Right atrium auricular region (tissue), 2 donors: ENCODE results near the gene CRYZ. TPM values are rescaled to one million over a fixed set of nuclear protein-coding genes. Genes with fewer than 3 reads are reported as not detected.

ENCODE experiments used
- DNase-seq: peaks from one replicate; pipeline ENCODE4 v3.0.0-alpha.2; 2019; ENCODE audit warnings: low spot score
- H3K27ac ChIP-seq, 2 donors: fragments of 200-600 bp; sonication (generic); 1 replicate in 1 of 2; 2 replicates in 1 of 2; pipeline ENCODE4 v1.5.1; 2016 to 2019
- H3K27me3 ChIP-seq, 2 donors: fragments of 200-600 bp; sonication (generic); one replicate each; pipeline versions ENCODE4 v1.5.1 to v1.6.0; 2017 to 2019
- H3K36me3 ChIP-seq: fragments of 200-600 bp; sonication (generic); one replicate; pipeline ENCODE4 v1.5.1; 2016
- H3K4me1 ChIP-seq, 2 donors: fragments of 200-600 bp; sonication (generic); one replicate each; pipeline versions ENCODE4 v1.5.1 to v1.6.0; 2017 to 2019
- H3K4me3 ChIP-seq, 2 donors: fragments of 200-600 bp; sonication (generic); 1 replicate in 1 of 2; 2 replicates in 1 of 2; pipeline ENCODE4 v1.5.1; 2017 to 2019; ENCODE audit warnings: mild to moderate bottlenecking in 1 of 2, moderate library complexity in 1 of 2
- H3K9me3 ChIP-seq, 2 donors: fragments of 200-600 bp; sonication (generic); one replicate each; pipeline ENCODE4 v1.5.1; 2019
- total RNA-seq, 2 donors: library from RNA; depleted of rRNA; stranded (reverse); fragments of >200 nt; gene quantifications; one replicate each; pipeline ENCODE4 v1.1.0, GENCODE V29; 2016
- TF ChIP-seq, protein P1 (sequence below), 2 donors: fragments of 200-600 bp; sonication (generic); IDR thresholded peaks; one replicate each; pipeline ENCODE4 v1.5.1; 2019; ENCODE audit warnings: antibody characterized with exemption in 2 of 2

CRYZ gene
- total RNA-seq, 2 donors from 2014 or later, result 30.5 to 39.8 TPM

DNA sequence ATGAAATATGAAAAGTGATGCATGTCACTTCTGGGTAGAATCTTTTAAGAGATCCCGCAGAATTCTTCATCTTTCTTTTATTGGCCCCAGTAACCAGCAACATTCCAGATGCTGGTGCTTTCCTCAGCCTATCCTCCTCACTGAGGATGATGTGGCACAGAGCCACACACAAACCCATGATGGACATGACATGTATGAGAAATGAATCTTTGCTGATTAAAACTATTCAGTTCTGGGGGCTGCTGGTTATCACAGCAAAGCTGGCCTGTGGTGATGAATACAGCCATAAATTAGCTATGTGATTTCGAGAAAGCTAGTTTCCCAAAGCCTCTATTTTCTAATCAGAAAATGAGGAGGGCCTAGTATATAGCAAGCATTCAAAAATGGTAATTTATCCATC lies 51.0 kb downstream of the CRYZ start:
- no peak overlapping the region for H3K27ac ChIP-seq
- H3K4me3 ChIP-seq, result no peak overlapping the region
- TF ChIP-seq, protein P1, sequence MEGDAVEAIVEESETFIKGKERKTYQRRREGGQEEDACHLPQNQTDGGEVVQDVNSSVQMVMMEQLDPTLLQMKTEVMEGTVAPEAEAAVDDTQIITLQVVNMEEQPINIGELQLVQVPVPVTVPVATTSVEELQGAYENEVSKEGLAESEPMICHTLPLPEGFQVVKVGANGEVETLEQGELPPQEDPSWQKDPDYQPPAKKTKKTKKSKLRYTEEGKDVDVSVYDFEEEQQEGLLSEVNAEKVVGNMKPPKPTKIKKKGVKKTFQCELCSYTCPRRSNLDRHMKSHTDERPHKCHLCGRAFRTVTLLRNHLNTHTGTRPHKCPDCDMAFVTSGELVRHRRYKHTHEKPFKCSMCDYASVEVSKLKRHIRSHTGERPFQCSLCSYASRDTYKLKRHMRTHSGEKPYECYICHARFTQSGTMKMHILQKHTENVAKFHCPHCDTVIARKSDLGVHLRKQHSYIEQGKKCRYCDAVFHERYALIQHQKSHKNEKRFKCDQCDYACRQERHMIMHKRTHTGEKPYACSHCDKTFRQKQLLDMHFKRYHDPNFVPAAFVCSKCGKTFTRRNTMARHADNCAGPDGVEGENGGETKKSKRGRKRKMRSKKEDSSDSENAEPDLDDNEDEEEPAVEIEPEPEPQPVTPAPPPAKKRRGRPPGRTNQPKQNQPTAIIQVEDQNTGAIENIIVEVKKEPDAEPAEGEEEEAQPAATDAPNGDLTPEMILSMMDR (IDR thresholded peaks at IDR 0.05), result no peak
- H3K4me1 ChIP-seq, result no peaks in the 10 kb centered on the region
- no peaks in the 10 kb centered on the region for H3K27me3 ChIP-seq
- H3K9me3 ChIP-seq, result no peaks in the 10 kb centered on the region
- no peaks in the 10 kb centered on the region for H3K36me3 ChIP-seq
- DNase-seq, result no peak

DNA sequence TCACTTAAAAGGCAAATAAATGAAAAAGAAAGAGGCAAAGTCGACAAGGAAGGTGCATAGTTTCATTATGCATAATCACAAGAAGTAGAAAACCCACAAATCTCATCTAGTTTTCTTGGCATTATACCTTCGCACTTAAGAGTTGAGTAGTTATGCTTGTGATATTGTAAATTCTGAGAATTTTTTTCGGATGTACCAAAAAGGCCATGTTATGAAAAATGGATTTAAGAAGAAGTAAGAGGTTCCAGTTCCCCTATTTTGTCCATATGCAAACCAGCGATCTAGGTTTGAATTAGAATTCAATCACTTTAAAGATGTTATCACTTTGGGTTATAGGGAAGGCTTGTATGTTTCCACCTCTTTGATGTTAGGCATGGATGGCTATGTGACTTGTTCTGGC lies 51.4 kb downstream of the CRYZ start:
- TF ChIP-seq, protein P1 (IDR thresholded peaks at IDR 0.05), result no peak
- Histone ChIP-seq H3K4me3 (no peak overlapping the region), H3K36me3 (no peaks in the 10 kb centered on the region), H3K27ac (no peak overlapping the region), H3K9me3 (no peaks in the 10 kb centered on the region), H3K4me1 (no peaks in the 10 kb centered on the region), H3K27me3 (no peaks in the 10 kb centered on the region)
- no peak for DNase-seq

DNA sequence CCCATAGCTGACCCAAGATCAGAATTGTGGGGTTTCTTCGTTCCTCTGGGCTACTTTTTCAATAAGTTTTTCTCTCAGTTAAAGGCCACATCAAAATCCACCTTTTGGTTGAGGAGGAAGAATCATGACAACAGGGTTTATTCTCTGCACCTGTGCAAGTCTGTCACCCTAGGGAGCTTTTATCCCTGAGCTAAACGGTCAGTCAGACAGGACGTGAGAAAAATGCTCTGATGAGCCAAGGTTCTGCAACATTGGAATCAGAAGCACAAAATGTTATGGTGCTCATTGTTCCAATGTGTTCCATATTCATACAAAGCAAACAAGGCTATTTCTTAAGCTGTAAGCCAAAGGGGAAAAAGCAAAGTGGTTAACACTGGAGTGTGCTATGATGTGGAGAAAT lies 51.8 kb downstream of the CRYZ start:
- Histone ChIP-seq H3K36me3 (no peaks in the 10 kb centered on the region), H3K4me3 (no peak overlapping the region), H3K9me3 (no peaks in the 10 kb centered on the region), H3K27me3 (no peaks in the 10 kb centered on the region), H3K27ac (no peak overlapping the region), H3K4me1 (no peaks in the 10 kb centered on the region)
- TF ChIP-seq, protein P1 (IDR thresholded peaks at IDR 0.05), result no peak
- no peak for DNase-seq

DNA sequence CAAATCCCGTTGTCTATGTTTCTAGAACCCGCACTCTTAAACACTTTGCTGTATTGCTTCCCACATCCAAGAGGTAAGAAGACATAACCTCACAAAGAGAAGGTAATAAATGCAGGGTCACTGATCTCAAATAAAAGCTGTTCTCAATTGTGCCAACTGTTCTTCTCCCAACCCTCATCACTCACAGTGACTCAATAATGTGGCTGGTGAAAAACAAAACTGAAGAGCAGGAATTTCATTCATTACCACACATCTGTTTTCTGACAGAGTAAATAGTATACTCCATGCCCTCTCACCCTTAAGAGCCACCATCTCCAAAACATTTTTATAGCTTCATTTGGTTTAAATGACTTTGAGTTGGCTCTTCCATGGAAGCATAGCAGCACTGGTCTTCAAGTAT lies 53.0 kb downstream of the CRYZ start:
- Histone ChIP-seq H3K36me3 (no peaks in the 10 kb centered on the region), H3K4me3 (no peak overlapping the region), H3K27ac (no peak overlapping the region), H3K9me3 (no peaks in the 10 kb centered on the region), H3K4me1 (no peaks in the 10 kb centered on the region), H3K27me3 (no peaks in the 10 kb centered on the region)
- TF ChIP-seq, protein P1 (IDR thresholded peaks at IDR 0.05), result no peak
- DNase-seq, result no peak

DNA sequence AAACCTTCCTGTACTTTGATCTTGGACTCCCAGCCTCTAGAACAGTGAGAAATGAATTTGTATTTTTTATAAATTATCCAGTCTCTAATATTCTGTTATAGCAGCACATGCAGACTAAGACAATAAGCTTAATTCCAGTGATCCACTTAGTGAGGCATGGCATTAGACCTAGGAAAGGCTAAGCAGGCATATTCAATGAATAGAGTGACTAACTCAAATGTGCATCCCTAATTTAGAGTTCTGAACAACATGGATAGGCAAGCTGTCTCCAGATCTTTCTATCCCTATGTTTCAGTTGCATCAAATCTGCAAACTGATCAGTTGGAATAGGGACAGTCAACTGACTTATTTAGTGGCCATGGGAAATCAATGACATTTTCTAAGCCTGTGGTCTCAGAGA lies 54.9 kb downstream of the CRYZ start:
- no peak for DNase-seq
- Histone ChIP-seq H3K9me3 (no peaks in the 10 kb centered on the region), H3K27me3 (no peaks in the 10 kb centered on the region), H3K36me3 (no peaks in the 10 kb centered on the region), H3K4me1 (no peaks in the 10 kb centered on the region), H3K4me3 (no peak overlapping the region), H3K27ac (no peak overlapping the region)
- TF ChIP-seq, protein P1 (IDR thresholded peaks at IDR 0.05), result no peak

DNA sequence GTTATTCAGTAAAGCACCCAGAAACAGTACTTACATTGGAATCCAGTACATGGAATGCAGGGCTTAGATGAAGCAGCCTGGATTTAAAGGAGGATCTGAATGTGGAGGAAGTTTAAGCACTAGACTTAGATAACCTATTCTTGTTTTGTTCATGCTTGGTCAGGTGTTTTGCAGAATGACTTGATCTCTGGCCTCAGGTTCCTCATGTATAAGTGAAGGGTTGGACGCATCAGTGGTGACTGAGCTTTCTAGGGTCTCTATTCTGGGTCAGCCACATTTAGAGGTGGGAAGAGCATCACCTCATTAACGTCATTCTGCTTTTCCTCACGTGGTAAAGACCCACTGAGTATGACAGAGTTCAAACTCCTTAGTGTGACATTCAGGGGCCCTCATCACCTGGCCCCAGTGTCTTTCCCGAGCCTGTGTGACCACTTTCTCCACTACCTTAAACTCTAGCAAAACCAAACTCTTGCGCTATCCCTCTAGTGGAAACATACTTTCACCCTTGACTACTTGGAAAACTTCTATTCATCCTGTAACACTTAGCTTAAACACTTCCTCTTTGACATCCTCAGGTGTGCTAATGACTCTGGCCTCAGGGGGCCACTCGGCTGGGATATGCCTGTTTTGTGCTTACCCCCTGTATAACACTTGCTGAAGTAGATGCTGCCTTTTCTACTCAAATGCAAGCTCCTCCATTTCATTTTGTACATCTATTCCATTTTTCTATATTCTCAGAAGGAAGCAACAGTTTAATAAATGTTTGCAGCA lies 58.4 kb downstream of the CRYZ start:
- Histone ChIP-seq H3K4me3 (no peak overlapping the region), H3K36me3 (no peaks in the 10 kb centered on the region), H3K27ac (no peak overlapping the region), H3K9me3 (peaks cover 0 to 9% of the 10 kb centered on the region in 2 donors), H3K4me1 (no peaks in the 10 kb centered on the region), H3K27me3 (no peaks in the 10 kb centered on the region)
- DNase-seq, result no peak
- TF ChIP-seq, protein P1 (IDR thresholded peaks at IDR 0.05), result no peak
